Measurements from ENCODE around the gene MAST3. TPM values are rescaled to one million over a fixed set of nuclear protein-coding genes. Genes with fewer than 3 reads are reported as not detected.
A peak's percentile ranks its signal among the peaks of the same experiment; 100 is the strongest.

The MAST3 gene
- total and polyA plus RNA-seq, 2 of the 13 experiments (the other 11 are each of a cell fraction or from before 2014, with no cell fraction given) = 4.1 to 4.6 TPM

GRCh38 chr19:18097217-18097992 lies at the start of gene MAST3 (continued):
- TF ChIP-seq ZNF160 (CRISPR knock-in tag; IDR thresholded peaks at IDR 0.05) (no peak), ZNF713 (CRISPR knock-in tag; IDR thresholded peaks at IDR 0.05) (no peak), CCAR2 (optimal IDR thresholded peaks at IDR 0.05; ENCODE audit: low read depth, low read length) (no peak), ZFP36 (IDR thresholded peaks at IDR 0.05; ENCODE audit: borderline replicate concordance, low read depth, low read length, partially characterized antibody) (no peak), KDM1A (CRISPR knock-in tag; IDR thresholded peaks at IDR 0.05) (peak; percentile 93), SP1 (IDR thresholded peaks at IDR 0.05) (no peak), SP1 (CRISPR knock-in tag; IDR thresholded peaks at IDR 0.05) (peak; percentile 71), ZFP91 (CRISPR knock-in tag; IDR thresholded peaks at IDR 0.05; ENCODE audit: borderline replicate concordance) (no peak), ZFP36L2 (CRISPR knock-in tag; IDR thresholded peaks at IDR 0.05) (no peak), AKNA (CRISPR knock-in tag; IDR thresholded peaks at IDR 0.05; ENCODE audit: borderline replicate concordance) (no peak), GATAD2A (CRISPR knock-in tag; IDR thresholded peaks at IDR 0.05) (no peak), TCF12 (IDR thresholded peaks at IDR 0.05) (no peak), TCF12 (CRISPR knock-in tag; IDR thresholded peaks at IDR 0.05) (no peak), ZNF282 (IDR thresholded peaks at IDR 0.05; ENCODE audit: partially characterized antibody) (no peak), SIN3B (IDR thresholded peaks at IDR 0.05; ENCODE audit: low read length) (no peak), GTF3A (CRISPR knock-in tag; conservative IDR thresholded peaks at IDR 0.05) (no peak), ZNF3 (CRISPR knock-in tag; IDR thresholded peaks at IDR 0.05) (no peak), PTBP1 (IDR thresholded peaks at IDR 0.05; ENCODE audit: low read depth, low read length, poor library complexity, severe bottlenecking) (no peak), GZF1 (CRISPR knock-in tag; IDR thresholded peaks at IDR 0.05) (no peak), ZNF432 (CRISPR knock-in tag; IDR thresholded peaks at IDR 0.05; ENCODE audit: borderline replicate concordance) (no peak), ZNF180 (CRISPR knock-in tag; IDR thresholded peaks at IDR 0.05; ENCODE audit: borderline replicate concordance, low read depth) (no peak), RFXAP (CRISPR knock-in tag; IDR thresholded peaks at IDR 0.05; ENCODE audit: borderline replicate concordance) (no peak), TRIM24 (CRISPR knock-in tag; IDR thresholded peaks at IDR 0.05) (no peak), KAT2B (IDR thresholded peaks at IDR 0.05; ENCODE audit: borderline replicate concordance, low read depth, low read length) (no peak), DRAP1 (CRISPR knock-in tag; IDR thresholded peaks at IDR 0.05) (no peak), ZFP62 (CRISPR knock-in tag; IDR thresholded peaks at IDR 0.05) (no peak), RXRB (CRISPR knock-in tag; IDR thresholded peaks at IDR 0.05; ENCODE audit: borderline replicate concordance) (no peak)

Measured in HepG2 (cell line).